Measurements from ENCODE around the gene ZNF366. TPM values are rescaled to one million over a fixed set of nuclear protein-coding genes. Genes with fewer than 3 reads are reported as not detected.
A peak's percentile ranks its signal among the peaks of the same experiment; 100 is the strongest.

Gene ZNF366
- total and polyA plus RNA-seq, 10 donors: 0.26 to 19.8 (median 9.4) TPM

- 22 to 49% (median 26%) methylated on average over 1 of the region's 1 CpG for WGBS, 5 donors
- Histone ChIP-seq H3K27me3 (replicated peaks in 1 of 7) (no peaks in the 10 kb centered on the region), H3K36me3 (no peaks in the 10 kb centered on the region), H3K4me1 (peaks cover 10 to 54% (median 32%) of the 10 kb centered on the region in 6 donors), H3K4me3 (no peak overlapping the region), H3K27ac (peak overlapping the region in 4 of 8 donors; percentile 50 to 71 (median 67)), H3K9me3 (no peaks in the 10 kb centered on the region)
- DNase-seq: no peak
- intact Hi-C loops (cut with DNase I; ENCODE audit: low total_unique reads): no loop called here
- TF ChIP-seq POLR2A (IDR thresholded peaks at IDR 0.05) (no peak), POLR2AphosphoS5 (IDR thresholded peaks at IDR 0.05) (no peak), CTCF (IDR thresholded peaks at IDR 0.05 in 8 of 11, conservative IDR thresholded peaks at IDR 0.05 in 3 of 11) (no peak)
These were observed 35.2 kb downstream of the ZNF366 start for GRCh38 chr5:72472031-72472430.

GRCh38 chr5:72470826-72471225, 36.4 kb downstream of the ZNF366 start:
- WGBS, 5 donors: 91 to 100% (median 93%) methylated on average over 2 of the region's 2 CpGs

GRCh38 chr5:72468606-72469005, 38.6 kb downstream of the ZNF366 start:
- peaks cover 18 to 75% (median 44%) of the 10 kb centered on the region in 6 donors for H3K4me1 ChIP-seq
- H3K36me3 ChIP-seq: no peaks in the 10 kb centered on the region
- no peaks in the 10 kb centered on the region for H3K9me3 ChIP-seq
- TF ChIP-seq POLR2A (IDR thresholded peaks at IDR 0.05) (no peak), POLR2AphosphoS5 (IDR thresholded peaks at IDR 0.05) (no peak), CTCF (IDR thresholded peaks at IDR 0.05 in 8 of 11, conservative IDR thresholded peaks at IDR 0.05 in 3 of 11) (no peak)
- H3K4me3 ChIP-seq: no peak overlapping the region
- intact Hi-C loops (cut with DNase I; ENCODE audit: low total_unique reads): no loop called here
- no peak for DNase-seq
- WGBS, 5 donors: 0 to 13% (median 2%) methylated on average over 1 of the region's 1 CpG
- H3K27ac ChIP-seq: peak overlapping the region in 6 of 8 donors; percentile 35 to 73 (median 58)
- H3K27me3 ChIP-seq (replicated peaks in 1 of 7): no peaks in the 10 kb centered on the region

More at GRCh38 chr5:72470826-72471225, 36.4 kb downstream of the ZNF366 start:
- DNase-seq: no peak
- H3K27me3 ChIP-seq (replicated peaks in 1 of 7): no peaks in the 10 kb centered on the region
- H3K4me3 ChIP-seq: no peak overlapping the region
- no peaks in the 10 kb centered on the region for H3K9me3 ChIP-seq
- peaks cover 10 to 66% (median 34%) of the 10 kb centered on the region in 6 donors for H3K4me1 ChIP-seq
- H3K27ac ChIP-seq: no peak overlapping the region
- H3K36me3 ChIP-seq: no peaks in the 10 kb centered on the region
- TF ChIP-seq POLR2A (IDR thresholded peaks at IDR 0.05): no peak
- TF ChIP-seq POLR2AphosphoS5 (IDR thresholded peaks at IDR 0.05): no peak
- no peak for TF ChIP-seq CTCF (IDR thresholded peaks at IDR 0.05 in 8 of 11, conservative IDR thresholded peaks at IDR 0.05 in 3 of 11)
- intact Hi-C loops (cut with DNase I; ENCODE audit: low total_unique reads): no loop called here

GRCh38 chr5:72468024-72468423, 39.2 kb downstream of the ZNF366 start:
- TF ChIP-seq POLR2A (IDR thresholded peaks at IDR 0.05) (no peak), POLR2AphosphoS5 (IDR thresholded peaks at IDR 0.05) (no peak), CTCF (IDR thresholded peaks at IDR 0.05 in 8 of 11, conservative IDR thresholded peaks at IDR 0.05 in 3 of 11) (no peak)
- WGBS, 5 donors: 42 to 66% (median 58%) methylated on average over 5 of the region's 5 CpGs
- H3K4me3 ChIP-seq: no peak overlapping the region
- no peaks in the 10 kb centered on the region for H3K36me3 ChIP-seq
- peak overlapping the region in 6 of 8 donors; percentile 35 to 73 (median 58) for H3K27ac ChIP-seq
- DNase-seq: no peak
- H3K4me1 ChIP-seq: peaks cover 18 to 69% (median 46%) of the 10 kb centered on the region in 6 donors
- H3K27me3 ChIP-seq (replicated peaks in 1 of 7): no peaks in the 10 kb centered on the region
- no peaks in the 10 kb centered on the region for H3K9me3 ChIP-seq
- intact Hi-C loops (cut with DNase I; ENCODE audit: low total_unique reads): no loop called here
